Gastroesophageal sphincter (tissue), 3 donors: ENCODE measurements around the gene CAPN5.

Experiments
- EP300 ChIP-seq: sonication (generic); formaldehyde crosslinking; IDR thresholded peaks from one replicate; pipeline ENCODE4 v1.6.1; 2017; ENCODE audit warnings: antibody characterized with exemption, mild to moderate bottlenecking
- POLR2A ChIP-seq, 2 donors: fragments of 450-650 bp; IDR thresholded peaks; one replicate each; pipeline ENCODE4 v1.6.1; 2017; ENCODE audit warnings: antibody characterized with exemption in 2 of 2, mild to moderate bottlenecking in 2 of 2, moderate library complexity in 1 of 2
- TF ChIP-seq, protein P1 (sequence below), 4 experiments: fragments of 200-600 bp in 2 of 4; fragments of 450-650 bp in 2 of 4; sonication (generic) in 1 of 4; IDR thresholded peaks; one replicate each; pipeline ENCODE4 v1.5.1; 2017 to 2019; ENCODE audit warnings: antibody characterized with exemption in 4 of 4, mild to moderate bottlenecking in 2 of 4, moderate library complexity in 2 of 4

DNA sequence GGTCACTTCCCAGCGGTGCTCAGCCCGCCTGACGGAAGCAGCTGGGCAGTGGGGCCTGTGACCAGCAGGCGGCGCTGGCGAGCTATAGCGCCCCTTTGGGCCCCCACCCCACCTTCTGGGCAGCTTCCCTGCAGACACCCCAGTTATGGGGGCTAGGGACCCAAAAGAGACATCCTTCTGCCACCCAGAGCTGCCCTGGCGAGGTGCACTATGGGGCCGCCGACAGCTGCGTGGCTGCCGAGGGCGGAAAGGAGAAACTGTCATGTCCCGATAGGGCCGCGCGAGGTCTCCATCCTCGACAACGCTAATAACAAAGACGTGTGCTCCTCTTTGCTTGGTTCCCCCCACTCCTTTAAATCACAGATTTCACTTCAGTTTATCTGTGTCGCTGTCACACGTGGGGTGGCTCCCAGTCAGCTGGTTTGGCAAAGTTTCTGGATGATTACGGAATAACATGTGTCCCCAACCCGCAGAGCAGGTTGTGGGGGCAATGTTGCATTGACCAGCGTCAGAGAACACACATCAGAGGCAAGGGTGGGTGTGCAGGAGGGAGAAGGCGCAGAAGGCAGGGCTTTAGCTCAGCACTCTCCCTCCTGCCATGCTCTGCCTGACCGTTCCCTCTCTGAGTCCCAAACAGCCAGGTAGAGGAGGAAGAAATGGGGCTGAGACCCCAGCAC lies 60.6 kb downstream of the CAPN5 start:
- no peak for TF ChIP-seq POLR2A (IDR thresholded peaks at IDR 0.05)
- TF ChIP-seq, protein P1, sequence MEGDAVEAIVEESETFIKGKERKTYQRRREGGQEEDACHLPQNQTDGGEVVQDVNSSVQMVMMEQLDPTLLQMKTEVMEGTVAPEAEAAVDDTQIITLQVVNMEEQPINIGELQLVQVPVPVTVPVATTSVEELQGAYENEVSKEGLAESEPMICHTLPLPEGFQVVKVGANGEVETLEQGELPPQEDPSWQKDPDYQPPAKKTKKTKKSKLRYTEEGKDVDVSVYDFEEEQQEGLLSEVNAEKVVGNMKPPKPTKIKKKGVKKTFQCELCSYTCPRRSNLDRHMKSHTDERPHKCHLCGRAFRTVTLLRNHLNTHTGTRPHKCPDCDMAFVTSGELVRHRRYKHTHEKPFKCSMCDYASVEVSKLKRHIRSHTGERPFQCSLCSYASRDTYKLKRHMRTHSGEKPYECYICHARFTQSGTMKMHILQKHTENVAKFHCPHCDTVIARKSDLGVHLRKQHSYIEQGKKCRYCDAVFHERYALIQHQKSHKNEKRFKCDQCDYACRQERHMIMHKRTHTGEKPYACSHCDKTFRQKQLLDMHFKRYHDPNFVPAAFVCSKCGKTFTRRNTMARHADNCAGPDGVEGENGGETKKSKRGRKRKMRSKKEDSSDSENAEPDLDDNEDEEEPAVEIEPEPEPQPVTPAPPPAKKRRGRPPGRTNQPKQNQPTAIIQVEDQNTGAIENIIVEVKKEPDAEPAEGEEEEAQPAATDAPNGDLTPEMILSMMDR (IDR thresholded peaks at IDR 0.05), result peak in 3 of 4 experiments; percentile 92 to 99 (median 96)
- TF ChIP-seq EP300, result no peak
